HK-2 (cell line): Measurements from ENCODE around the gene B4GAT1.
"Not testable (repeated sequence)": the region's sequence is repeated elsewhere in the genome, so short reads cannot be mapped to it uniquely, and the experiment has no call there.

Experiments
- DNase-seq: peaks from one replicate; pipeline ENCODE4 v3.0.0-alpha.2; 2018; ENCODE audit not compliant: unreplicated experiment

B4GAT1 gene

DNA sequence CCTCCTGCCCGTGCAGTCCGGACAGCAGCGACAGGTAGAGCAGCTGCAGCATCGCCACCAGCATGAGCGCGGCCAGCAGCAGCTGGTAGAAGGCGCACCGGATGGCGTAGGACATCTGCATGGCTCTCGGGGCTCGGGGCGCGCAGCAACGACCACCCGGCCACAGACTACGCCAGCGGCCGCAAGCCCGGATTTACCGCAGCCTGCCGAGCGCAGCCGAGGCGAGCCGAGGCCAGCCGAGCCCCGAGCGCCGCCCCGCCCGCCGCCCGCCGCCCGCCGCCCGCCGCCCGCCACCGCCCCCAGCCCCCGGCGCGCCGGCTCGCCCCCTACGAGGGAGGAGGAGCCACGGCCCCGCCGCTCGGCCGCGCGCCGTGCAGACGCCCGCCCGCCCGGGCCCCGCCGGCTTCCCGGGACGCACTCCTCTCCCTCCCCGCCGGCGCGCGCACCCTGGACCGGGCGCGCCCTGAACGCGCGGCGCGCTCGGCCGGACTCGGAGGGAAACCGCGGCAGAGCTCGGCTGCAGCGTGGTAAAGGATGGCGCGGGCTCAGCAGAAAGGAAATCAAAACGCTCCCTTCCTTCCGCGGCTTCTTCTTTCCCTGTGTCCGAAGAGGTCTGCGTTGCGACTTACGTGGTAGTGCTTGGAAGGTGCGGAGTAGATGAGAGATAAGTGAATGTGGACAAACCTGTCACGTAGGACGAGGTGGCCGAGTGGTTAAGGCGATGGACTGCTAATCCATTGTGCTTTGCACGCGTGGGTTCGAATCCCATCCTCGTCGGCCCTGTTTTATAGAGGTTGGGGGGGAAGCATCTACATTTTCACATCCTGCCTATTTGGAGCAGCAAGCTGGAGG, at the start of gene B4GAT1:
Gene B4GAT1, minus strand, starts transcription at position 205 of the 852 bp plus-strand sequence. Its CDS starts 84 bp downstream, at position 121.
- peak; percentile 86 for DNase-seq

DNA sequence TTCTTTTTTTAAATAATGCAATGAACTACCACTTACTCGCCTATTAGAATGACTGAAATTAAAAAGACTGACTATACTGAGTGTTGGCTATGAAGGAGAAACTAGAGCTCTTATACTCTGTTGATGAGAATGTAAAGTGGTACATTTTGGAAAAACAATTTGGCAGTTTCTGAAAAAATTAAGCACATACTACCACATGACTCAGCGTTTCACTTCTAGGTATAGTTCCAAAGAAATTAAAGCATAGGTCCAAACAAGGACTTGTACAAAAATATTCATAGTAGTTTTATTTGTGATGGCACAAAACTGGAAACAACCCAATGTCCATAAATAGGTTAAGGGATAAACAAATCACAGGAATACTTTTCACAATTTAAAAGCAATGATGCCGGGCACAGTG, 46.5 kb upstream of the B4GAT1 start:
- DNase-seq: no peak

DNA sequence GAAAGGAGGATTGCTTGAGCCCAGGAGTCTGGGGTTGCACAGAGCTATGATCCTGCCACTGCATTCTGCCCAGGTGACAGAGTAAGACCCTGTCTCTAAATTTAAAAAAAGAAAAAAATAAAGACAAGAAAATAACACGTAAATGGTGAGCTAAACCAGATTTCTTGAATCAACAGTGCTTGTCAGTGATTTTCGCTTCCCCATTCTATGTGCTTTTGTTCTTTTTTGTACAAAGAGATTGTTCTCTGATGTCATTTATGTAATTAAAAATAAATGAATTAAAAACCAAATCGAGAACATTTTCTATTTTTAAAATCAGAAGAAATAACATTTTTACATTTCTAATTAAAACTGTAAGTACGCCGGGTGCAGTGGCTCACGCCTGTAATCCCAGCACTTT, 43.9 kb upstream of the B4GAT1 start:
- DNase-seq: no peak

DNA sequence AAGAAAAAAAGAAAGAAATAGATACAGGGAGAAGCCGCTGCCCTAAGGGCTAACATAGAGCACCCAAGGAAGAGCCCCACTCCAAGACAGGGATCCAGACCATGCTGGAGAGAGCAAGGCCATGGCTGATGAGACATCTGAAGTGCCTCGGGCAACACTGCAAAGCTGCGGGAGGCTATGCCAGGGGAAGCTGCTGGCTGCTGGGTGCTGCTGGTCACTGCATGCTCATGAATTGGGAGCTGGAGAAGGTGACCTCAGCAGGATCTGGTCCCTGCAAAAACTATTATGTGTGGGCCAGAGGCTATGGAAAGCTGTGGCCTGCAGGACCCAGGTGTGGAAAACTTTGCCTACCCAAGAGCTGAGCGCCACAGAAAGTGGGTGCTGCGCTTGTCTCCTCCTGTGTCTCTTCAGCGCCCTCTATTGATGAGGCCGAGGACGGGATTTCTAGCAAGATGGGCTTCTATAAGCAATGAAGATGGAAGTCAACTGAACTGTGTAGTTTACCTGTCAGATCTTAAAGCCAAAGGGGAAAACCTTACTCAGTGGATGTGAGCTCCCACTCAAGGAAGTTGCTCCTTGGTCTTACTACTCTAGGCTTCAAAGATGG, 41.5 kb upstream of the B4GAT1 start:
- peak; percentile 38 for DNase-seq

DNA sequence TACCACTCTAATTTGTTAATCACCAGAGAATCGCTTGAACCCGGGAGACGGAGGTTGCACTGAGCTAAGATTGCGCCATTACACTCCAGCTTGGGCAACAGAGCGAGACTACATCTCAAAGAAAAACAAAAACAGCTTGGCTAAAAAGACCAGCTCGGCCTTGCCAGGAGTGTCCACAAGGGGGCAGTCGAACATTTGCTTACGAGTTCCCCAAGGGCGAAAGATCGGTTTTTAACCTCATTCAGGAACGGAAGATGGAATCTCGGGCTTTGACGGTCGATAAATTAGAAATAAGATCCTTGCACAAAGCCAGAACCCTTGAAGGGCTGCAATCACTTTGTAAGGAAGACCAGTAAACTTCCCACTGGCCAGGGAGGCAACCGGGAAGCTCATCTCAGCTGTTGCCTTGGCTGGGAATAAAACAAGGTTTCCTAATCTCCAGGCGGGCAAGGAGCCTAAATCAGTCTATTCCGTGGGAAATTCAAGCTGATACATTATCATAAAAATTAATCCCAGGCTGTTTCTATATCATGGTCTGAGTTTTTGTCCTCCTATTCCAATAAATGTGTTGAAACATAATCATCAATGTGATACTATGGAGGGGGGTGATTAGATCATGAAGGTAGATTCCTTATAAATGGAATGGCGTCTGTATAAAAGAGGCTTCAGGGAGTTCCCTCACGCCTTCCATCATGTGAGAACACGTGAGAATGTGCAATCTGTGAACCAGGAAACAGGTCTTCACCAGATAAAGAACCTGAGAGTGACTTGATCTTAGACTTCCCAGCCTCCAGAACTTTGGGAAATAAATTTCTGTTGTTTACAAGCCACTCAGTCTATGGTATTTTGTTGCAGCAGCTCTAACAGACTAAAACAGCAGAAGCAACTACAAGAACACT, 39.0 kb upstream of the B4GAT1 start:
- DNase-seq: peak; percentile 55

DNA sequence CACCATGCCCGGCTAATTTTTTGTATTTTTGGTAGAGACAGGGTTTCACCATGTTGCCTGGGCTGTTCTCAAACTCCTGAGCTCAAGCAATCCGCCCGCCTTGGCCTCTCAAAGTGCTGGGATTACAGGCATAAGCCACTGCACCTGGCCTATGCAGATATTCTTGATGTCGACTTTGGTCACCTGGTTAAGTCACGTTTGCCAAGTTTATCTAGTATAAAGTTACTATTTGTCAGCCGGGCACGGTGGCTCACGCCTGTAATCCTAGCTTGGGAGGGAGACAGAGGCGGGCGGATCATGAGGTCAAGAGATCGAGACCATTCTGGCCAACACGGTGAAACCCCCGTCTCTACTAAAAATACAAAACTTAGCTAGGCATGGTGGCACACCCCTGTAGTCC, 36.9 kb upstream of the B4GAT1 start:
- DNase-seq: not testable (repeated sequence)

DNA sequence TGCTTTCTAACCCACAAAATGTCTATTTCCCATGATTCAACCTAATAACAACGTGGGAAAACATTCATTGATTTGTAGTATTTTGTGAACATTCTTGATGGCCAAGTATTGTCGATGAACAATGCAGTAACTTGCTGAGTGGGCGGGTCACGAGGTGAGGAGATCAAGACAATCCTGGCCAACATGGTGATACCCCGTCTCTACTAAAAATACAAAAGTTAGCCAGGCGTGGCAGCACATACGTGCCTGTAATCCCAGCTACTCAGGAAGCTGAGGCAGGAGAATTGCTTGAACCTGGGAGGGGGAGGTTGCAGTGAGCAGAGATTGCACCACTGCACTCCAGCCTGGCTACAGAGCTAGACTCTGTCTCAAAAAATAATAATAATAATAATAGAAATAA, 32.8 kb upstream of the B4GAT1 start:
- peak; percentile 28 for DNase-seq

DNA sequence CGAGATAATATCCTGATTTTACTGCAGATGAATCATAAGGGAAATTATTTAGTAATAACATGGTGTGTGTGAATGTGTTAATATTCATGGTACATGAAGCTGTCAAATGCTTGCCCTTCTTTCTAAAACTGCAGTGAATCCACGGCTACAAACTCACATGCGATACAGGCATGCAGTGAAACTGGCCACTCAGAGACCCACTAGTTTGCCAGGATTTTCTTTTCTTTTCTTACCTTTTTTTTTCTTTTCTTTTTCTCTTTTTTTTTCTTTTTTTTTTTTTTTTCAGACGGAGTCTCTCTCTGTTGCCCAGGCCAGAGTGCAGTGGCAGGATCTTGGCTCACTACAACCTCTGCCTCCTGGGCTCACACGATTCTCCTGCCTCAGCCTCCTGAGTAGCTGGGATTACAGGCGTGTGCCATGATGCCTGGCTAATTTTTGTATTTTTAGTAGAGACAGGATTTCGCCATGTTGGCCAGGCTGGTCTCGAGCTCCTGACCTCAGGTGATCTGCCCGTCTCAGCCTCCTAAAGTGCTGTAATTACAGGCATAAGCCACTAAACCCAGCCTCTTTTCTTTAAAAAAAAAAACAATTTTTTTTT, 26.4 kb upstream of the B4GAT1 start:
- DNase-seq: not testable (repeated sequence)

DNA sequence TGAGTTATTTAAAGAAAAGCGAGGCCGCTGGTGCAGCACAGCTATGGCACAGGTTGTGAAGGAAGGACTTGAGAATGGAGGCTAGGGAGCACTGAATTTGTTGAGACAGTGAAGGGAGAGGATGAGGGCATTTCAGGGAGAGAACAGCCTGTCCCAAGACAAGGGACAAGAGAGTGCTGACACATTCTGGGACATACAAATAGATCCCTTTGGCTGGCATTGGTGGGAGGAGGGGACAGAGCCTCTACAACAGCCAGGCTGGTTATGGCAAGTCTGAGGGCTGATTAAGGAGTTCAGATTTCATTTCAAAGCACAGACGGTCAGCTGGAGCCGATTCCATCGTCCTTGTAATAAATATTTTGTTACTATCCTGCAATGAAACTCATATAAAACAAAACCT, 25.8 kb upstream of the B4GAT1 start:
- no peak for DNase-seq

DNA sequence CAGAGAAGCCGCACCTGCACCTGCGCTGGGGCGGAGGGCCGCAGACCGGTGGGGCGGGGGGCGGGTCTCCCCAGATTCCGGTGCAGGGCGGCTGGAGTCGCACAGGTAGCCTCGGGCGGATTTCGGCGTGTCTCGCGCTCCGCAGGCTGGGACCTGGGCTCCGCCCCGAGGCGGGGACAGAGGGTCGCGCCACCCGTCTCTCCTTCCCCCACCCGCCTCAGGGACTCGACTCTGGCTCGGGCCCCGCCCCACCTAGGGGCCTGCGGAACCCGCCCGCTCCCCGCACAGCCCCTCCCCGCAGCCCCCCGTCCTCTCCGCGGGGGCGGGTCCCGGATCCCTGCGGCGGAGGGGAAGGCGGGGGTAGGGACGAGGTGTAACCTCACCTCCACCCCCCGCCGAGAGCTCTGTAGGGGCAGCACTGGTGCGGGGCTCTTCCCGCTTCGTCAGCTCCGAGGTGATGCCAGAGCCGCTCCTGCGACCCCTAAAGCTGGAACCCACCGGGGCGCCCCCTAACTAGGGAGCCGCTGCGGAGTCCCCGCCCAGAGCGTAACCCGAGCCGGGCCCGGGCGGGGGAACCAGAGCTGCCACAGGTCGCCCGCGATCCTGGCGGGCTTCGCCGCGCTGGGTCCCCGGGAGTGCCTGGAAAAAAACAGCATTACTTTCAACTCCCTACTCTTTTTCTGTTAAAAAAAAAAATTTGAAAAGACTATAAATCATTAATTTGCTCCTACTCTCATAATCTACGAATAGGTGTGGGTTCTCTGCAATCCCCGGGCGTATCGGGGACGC, 24.4 kb upstream of the B4GAT1 start, which contains the start of gene SLC29A2:
Gene SLC29A2, minus strand, starts transcription at position 134 of the 789 bp plus-strand sequence. CDS start 169 bp downstream, outside the sequence.
- DNase-seq: no peak

DNA sequence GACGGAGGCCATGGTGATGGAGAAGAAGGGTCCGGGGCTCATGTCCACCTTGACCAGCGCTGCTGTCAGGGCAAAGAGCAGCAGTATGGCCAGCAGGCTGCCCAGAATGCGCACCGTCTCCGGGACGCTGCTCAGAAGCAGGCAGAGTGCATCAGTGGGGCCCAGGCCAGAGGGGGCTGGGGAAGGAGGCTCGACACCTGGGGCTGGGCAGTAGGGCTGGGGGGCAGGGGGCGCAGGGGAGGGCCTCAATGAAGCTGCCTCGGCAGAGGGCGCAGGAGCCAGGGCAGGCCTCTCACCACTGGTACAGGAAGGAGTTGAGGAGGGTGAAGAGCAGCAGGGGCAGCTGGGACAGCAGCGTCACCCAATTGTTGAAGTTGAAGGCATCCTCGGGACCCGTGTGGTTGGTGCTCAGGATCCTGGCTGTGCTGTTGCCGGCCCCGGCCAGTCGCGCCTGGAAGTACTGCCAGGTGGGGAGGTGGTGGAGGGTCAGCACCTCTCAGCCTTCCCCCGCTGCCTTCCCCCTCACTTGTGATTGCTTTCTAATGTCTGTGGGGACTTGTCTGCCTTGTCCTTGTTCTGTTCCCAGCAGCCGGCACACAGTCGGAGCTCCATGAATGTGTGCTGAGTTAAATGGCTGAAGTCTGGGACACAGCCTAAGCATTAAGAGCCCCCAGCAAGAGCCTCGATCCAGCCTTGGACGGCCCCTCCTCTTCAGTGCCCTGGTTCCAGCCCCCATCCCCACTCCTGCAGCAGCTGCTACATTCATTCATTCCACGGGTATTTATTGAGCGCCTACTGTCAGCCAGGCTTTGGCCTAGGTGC, 21.9 kb upstream of the B4GAT1 start:
- DNase-seq: no peak

DNA sequence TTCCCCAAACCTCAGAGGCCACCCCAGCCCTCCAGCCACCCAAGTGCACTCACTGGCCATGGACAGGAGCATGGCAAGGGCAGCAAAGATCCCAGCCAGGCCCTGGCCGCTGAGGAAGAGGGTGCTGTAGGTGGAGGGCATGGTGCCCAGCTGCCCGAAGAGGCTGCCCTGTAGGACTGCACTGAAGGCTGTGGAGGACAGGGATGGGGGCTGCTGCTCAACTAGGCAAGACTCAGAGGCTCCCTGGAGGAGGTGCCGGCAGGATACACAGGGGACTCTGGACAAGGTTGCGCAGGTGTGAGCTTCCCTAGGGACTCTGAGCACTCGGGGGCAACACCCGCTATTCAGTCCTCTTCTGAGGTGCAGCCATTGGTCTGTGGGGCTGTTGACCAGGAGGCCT, 21.1 kb upstream of the B4GAT1 start:
- no peak for DNase-seq

DNA sequence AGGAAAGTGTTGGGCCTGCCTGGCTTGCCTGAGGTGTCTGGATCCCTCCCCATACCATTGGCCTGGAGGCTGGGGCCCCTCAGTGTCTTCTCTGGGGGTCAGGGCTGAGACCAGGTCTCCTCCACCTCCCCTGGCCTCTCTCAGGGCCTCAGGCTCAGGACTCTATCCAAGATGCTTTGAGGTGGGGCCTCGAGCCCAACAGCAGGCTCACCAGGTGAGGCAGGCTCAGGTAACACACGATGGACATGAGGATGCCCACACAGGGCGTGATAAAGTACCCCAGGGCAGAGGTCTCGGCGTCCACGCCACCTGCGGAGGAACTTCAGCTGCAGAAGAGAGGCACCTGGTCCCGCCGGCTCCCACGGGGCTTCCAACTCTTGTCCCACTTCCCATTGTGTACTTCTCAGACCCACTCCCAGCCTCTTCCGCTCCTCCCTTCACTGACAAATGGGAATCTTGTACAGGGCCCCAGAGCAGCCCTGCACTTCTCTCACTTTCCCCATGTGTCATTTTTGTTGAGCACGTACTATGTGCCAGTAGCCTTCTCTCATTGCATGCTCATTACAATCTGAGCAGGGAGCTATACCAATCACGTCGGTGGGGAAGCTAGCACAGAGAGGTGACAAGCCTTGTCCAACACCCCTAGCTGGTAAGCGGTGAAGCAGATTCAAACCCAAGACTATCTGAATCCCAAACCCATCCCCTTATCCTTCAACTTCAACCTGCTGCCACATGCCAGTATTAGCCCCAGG, 20.3 kb upstream of the B4GAT1 start:
- DNase-seq: no peak

DNA sequence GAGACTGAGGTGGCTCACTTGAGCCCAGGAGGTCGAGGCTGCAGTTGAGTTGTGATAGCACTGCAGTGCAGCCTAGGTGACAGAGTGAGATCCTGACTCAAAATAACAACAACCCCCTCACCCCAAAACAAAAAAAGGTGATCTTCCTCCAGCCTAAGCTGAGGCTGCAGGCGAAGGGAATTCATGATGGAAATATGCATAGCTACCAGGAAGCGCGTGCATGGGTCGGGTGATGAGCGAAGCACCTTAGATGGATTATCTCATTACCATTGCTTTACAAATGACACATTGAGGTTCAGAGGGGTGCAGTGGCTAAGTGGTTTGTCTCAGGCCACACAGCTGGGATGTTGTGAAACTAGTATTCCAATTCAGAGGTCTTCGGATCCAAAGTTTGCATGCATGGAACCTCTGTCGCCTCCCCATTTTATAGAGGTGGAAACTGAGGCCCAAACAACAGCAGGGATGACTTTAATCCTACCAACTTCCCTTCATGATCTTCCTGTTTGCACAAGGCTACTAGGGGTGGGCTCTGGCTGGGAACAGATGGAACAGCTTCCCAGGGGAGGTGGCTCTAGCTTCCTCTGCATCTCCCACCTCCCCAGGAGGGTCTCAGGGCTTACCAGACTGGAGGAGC, 19.5 kb upstream of the B4GAT1 start:
- DNase-seq: no peak

DNA sequence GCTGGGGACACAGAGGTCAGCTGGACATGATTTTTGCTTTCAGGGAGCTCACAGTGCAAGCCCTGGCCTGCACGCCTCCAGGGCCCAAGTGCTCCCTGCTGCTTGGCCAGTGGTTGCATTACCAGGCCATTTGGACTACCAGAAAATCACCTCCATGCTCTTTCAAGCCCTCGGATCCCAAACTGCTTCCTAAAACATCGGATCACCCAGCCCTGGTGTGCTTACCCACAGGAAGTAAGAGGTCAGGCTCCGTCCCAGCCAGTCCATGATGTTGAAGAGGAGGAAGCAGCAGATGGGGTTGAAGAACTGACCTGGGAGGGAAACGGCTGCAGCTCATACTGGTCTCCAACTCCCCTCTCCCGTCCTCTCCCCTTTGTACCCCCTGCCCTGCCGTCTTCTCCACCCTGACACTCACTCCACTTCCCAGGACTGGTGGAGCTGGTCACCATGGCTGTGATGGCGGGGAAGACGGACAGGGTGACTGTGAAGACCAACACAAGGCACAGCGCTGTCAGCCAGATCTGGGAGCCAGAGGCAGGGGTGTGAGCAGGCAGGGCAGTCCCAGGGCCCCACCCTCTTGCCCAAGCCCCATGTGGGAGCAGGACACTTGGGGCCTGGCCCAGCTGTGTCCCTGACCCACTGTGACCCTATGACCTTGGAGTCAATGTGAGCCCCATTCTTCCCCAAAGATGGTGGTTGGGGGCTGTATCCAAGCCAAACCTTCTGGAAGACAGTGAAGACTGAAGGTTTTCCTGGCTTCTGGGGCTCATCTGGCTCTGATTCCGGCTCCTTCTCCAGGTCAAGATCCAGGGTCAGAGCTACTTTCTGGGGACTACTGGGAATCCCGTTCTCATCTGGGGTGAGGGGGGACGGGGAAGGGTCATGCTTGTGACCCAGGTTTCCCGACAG, 18.5 kb upstream of the B4GAT1 start:
- DNase-seq: no peak

DNA sequence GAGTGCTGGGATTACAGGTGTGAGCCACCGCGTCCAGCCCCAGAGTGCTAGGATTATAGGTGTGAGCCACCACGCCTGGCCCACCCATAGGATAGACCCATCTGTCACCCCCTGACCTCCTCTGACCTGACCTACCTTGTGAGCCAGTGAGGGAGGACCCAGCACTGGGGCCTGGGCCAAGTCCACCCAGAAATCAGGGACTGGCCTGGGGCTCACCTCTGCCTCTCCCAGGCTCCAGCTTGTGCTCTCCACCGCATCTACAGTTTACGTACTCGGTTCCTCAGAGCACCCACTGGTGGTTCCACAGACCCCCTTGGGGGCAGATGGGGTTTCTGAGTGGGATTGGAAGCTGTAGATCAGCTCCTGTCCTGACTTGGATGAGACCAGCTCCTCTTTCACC, 17.7 kb upstream of the B4GAT1 start:
- no peak for DNase-seq

DNA sequence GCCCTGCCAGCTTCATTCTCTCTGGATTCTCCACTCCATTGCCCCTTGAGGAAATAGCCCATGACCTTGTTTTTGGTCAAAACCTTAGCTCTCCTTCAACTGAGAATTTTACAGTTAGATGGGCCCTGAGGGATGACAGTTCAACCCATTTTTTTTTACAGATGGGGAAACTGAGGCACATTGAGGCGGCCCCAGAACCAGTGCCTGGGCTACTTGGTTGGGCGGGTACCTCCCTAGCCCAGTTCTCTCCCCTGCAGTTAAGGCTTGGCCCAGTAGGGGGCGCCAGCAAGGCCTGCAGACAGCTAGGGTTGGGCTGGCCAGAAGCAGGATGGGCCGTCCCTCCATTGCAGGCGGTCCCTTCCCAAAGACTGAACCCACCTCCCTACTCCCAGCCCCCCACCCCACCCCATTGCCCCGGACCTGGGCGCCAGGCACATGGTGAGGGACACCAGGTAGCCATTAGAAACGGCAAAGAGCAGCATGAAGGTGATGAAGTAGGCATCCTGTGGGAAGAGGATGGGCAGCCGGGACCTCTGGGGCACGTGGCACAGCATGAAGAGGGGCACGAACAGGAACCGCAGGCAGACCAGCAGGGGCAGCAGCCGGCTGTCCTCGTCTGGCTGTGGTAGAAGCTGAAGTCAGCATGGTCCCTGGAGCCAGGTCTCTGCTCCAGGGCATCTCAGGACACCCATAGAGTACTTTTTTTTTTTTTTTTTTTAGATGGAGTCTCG, 16.5 kb upstream of the B4GAT1 start:
- peak; percentile 52 for DNase-seq
